Right lobe of liver (tissue), 6 donors: ENCODE measurements around the gene CEP44. TPM values are rescaled to one million over a fixed set of nuclear protein-coding genes. Genes with fewer than 3 reads are reported as not detected.

Experiments used
- ATAC-seq, 4 donors: fragments of 200-7000 bp; cut with Tn5 transposase; one replicate each; pipeline ENCODE4 v1.9.1; 2020; ENCODE audit warnings: mild to moderate bottlenecking in 4 of 4, moderate library complexity in 4 of 4
- DNase-seq, 3 donors: peaks; one replicate each; pipeline ENCODE4 v3.0.0-alpha.2; 2020
- H3K27ac ChIP-seq, 3 donors: fragments of 200-600 bp; one replicate each; pipeline ENCODE4 v1.8.0; 2022
- H3K27me3 ChIP-seq, 2 donors: fragments of 200-600 bp; one replicate each; pipeline ENCODE4 v1.8.0; 2022
- H3K36me3 ChIP-seq, 4 donors: fragments of 200-600 bp; sonication (generic) in 1 of 4; one replicate each; pipeline versions ENCODE4 v1.5.1 to v1.8.0; 2017 to 2022; ENCODE audit warnings: control low read depth in 1 of 4
- H3K4me1 ChIP-seq, 4 donors: fragments of 200-600 bp; sonication (generic) in 1 of 4; one replicate each; pipeline versions ENCODE4 v1.5.1 to v1.8.0; 2017 to 2022; ENCODE audit warnings: control low read depth in 1 of 4
- H3K4me3 ChIP-seq, 3 donors: fragments of 200-600 bp; one replicate each; pipeline ENCODE4 v1.8.0; 2022
- H3K9me3 ChIP-seq, 4 donors: fragments of 200-600 bp; sonication (generic) in 1 of 4; one replicate each; pipeline versions ENCODE4 v1.5.1 to v1.8.0; 2017 to 2022; ENCODE audit warnings: control low read depth in 1 of 4
- POLR2A ChIP-seq: fragments of 450-650 bp; IDR thresholded peaks from one replicate; pipeline ENCODE4 v1.6.1; 2017; ENCODE audit warnings: antibody characterized with exemption, mild to moderate bottlenecking
- WGBS: methylation state at CpG from one replicate; pipeline ENCODE4 v1.1.6; 2018; ENCODE audit warnings: low coverage, low lambda C conversion rate; ENCODE audit not compliant: insufficient coverage; ENCODE audit errors: missing lambda C conversion rate; 5-methylcytosine and 5-hydroxymethylcytosine counted together
- intact Hi-C, 2 donors: fragments of 100-400 bp; cut with DNase I; formaldehyde crosslinking; loops; one replicate each; pipeline versions ENCODE4 v1.11.2 to v1.14.1; 2022
- total RNA-seq, 6 experiments: library from RNA; depleted of rRNA in 2 of 6; stranded (reverse); fragments of >200 nt in 2 of 6; fragmentation: NEBNext Ultra II Directional in 3 of 6; extraction: Animal tissue kit (Norgen Biotek cat#: 25700) in 3 of 6; gene quantifications; one replicate each; pipeline versions ENCODE4 v1.1.0 to v1.2.4, GENCODE V29; 2016 to 2023
- TF ChIP-seq, protein P1 (sequence below), 4 donors: fragments of 200-600 bp in 3 of 4; fragments of 450-650 bp in 1 of 4; IDR thresholded peaks; one replicate each; pipeline versions ENCODE4 v1.5.1 to v1.8.0; 2016 to 2022; ENCODE audit warnings: antibody characterized with exemption in 4 of 4, mild to moderate bottlenecking in 2 of 4
- donor health status: DM: no; HTN: yes; CAD: no.
- donor health status: DM: no; HTN: no; CAD: no.
- donor health status: DM: no; HTN: no; CAD: no.
- donor health status: DM: no; HTN: yes; CAD: no.
- donor health status: DM: no; HTN: yes; CAD: no.

CEP44 gene
- total RNA-seq, 6 experiments from 2014 or later: 3.8 to 9.9 (median 7.2) TPM

DNA sequence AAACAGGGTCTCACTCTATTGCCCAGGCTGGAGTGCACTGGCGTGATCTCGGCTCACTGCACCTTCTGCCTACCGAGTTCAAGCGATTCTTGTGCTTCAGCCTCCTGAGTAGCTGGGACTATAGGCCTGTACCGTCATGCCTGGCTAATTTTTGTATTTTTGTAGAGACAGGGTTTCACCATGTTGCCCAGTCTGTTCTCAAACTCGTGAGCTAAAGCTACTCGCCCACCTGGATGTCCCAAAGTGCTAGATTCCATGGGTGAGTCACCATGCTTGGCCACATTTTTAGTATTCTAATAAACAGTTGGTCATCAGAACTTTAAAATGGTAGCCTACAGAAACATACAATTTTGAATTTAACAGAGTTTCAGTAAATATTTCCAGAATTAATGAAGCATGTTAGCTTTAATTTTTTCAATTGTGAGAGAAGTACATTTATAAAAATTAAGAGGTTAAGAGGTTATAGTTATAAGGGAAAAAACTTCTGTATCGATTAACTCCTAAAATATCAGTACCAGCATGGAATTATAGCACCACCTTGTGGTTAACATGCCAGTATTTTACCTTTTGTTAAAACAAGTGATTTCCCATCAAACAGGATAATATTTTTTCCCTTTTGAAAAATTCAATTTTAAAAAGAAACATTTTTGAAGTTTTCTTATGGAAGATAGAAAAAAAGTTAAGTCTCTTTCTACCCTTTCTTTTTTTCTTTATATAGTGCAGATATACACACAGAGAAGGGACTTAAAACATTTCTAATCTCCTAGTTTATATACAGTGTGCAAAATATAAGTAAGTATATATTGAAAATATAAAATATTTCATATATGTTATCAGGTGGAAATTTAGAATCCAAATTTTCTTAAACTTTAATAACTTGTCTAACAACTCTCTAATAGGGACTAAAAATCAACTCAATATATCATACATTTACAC lies 35.4 kb downstream of the CEP44 start:
- H3K4me1 ChIP-seq: no peaks in the 10 kb centered on the region
- H3K36me3 ChIP-seq: peaks cover 0 to 7% (median 0%) of the 10 kb centered on the region in 4 donors
- H3K27me3 ChIP-seq: no peaks in the 10 kb centered on the region
- 59% methylated on average over 8 of the region's 8 CpGs for WGBS
- intact Hi-C loops: no loop called here
- H3K9me3 ChIP-seq: no peaks in the 10 kb centered on the region
- H3K27ac ChIP-seq: no peak overlapping the region
- no peak for TF ChIP-seq POLR2A
- TF ChIP-seq, protein P1, sequence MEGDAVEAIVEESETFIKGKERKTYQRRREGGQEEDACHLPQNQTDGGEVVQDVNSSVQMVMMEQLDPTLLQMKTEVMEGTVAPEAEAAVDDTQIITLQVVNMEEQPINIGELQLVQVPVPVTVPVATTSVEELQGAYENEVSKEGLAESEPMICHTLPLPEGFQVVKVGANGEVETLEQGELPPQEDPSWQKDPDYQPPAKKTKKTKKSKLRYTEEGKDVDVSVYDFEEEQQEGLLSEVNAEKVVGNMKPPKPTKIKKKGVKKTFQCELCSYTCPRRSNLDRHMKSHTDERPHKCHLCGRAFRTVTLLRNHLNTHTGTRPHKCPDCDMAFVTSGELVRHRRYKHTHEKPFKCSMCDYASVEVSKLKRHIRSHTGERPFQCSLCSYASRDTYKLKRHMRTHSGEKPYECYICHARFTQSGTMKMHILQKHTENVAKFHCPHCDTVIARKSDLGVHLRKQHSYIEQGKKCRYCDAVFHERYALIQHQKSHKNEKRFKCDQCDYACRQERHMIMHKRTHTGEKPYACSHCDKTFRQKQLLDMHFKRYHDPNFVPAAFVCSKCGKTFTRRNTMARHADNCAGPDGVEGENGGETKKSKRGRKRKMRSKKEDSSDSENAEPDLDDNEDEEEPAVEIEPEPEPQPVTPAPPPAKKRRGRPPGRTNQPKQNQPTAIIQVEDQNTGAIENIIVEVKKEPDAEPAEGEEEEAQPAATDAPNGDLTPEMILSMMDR (IDR thresholded peaks at IDR 0.05): peak; percentile 79 to 88 (median 81)
- DNase-seq (no peak), ATAC-seq (peak; percentile 36 to 70 (median 59))
- H3K4me3 ChIP-seq: no peak overlapping the region

DNA sequence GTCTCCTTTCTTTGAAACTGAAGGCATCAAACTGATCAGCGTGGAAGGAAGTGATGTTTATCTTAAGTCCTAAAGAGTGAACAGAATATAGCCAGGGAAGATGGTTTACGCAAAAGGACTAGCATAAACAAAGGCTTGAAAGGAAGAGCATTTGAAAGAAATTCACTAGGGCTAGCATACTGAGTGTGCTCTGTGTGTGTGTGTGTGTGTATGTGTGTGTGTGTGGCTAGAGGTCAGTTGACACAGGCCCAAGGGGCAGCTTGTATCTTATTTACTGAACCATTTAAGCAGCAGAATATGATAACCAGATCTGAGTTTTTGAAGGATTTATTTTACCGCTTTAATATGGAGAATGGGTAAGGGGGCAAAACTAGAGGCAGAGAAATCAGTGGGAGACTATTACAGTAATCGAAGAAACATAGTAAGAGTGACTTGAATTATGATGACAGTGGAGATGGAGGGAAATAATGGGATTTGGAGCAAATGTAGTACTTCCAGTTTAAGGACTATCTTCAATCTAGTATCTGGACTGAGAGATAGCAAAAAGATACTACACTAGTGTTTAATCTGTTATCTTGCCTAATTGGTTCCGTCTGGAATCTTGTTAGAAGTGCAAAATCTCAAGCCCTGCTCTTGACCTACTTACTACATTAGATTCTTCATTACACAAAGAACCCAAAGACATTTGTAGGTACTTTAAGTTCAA lies 36.9 kb downstream of the CEP44 start:
- Histone ChIP-seq H3K27ac (no peak overlapping the region), H3K27me3 (no peaks in the 10 kb centered on the region), H3K9me3 (no peaks in the 10 kb centered on the region), H3K4me3 (no peak overlapping the region), H3K4me1 (no peaks in the 10 kb centered on the region), H3K36me3 (peaks cover 0 to 7% (median 0%) of the 10 kb centered on the region in 4 donors)
- TF ChIP-seq POLR2A: no peak
- TF ChIP-seq, protein P1 (IDR thresholded peaks at IDR 0.05): no peak
- DNase-seq: no peak
- WGBS: 85% methylated on average over 5 of the region's 5 CpGs
- no peak for ATAC-seq
- intact Hi-C loops: no loop called here

DNA sequence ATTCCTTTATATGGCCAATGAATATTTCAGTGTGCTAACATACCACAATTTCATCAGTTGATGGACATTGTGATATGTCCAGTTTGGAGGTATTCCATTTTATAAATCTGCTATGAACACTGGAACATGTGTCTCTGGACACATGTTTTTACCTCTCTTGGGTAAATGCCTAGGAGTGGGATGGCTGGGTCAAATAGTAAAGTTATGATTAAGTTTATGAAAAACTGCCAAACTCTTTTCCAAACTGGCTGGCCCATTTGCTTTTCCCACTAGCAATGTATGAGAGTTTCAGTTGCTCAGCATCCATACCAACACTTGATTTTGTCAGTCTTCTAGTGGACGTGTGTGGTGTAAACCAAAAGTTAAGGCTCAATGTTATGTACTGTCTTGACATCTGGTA lies 40.5 kb downstream of the CEP44 start:
- ATAC-seq: no peak
- no peak for DNase-seq
- intact Hi-C loops: no loop called here

DNA sequence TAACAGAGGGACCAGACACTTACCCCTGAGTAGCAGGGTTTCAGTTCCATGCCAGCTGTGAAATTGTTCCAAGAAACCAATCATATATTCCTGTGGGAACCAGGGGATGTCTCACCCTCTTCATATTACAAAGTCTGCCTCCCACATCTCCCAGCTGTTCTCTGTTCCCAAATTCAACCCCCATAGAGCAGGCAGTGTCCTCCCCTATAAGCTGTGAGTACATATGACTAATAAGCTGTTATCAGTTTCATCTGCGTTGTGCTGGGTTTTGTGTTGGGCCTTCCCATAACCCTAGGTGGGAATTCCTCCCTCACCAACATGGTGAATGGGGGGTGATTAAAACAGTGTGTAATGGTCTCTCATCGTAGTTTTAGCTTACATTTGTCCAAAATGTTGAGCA lies 41.0 kb downstream of the CEP44 start:
- 74% methylated on average over 2 of the region's 2 CpGs for WGBS
- no peak for ATAC-seq
- Histone ChIP-seq H3K27me3 (no peaks in the 10 kb centered on the region), H3K36me3 (no peaks in the 10 kb centered on the region), H3K4me3 (no peak overlapping the region), H3K9me3 (no peaks in the 10 kb centered on the region), H3K27ac (no peak overlapping the region), H3K4me1 (no peaks in the 10 kb centered on the region)
- intact Hi-C loops: no loop called here
- DNase-seq: no peak
- TF ChIP-seq, protein P1 (IDR thresholded peaks at IDR 0.05): no peak
- no peak for TF ChIP-seq POLR2A

More for the DNA sequence above, 40.5 kb downstream of the CEP44 start:
- Histone ChIP-seq H3K4me1 (no peaks in the 10 kb centered on the region), H3K9me3 (no peaks in the 10 kb centered on the region), H3K4me3 (no peak overlapping the region), H3K27me3 (no peaks in the 10 kb centered on the region), H3K36me3 (no peaks in the 10 kb centered on the region), H3K27ac (no peak overlapping the region)
- WGBS: 86% methylated on average over 1 of the region's 1 CpG
- TF ChIP-seq, protein P1 (IDR thresholded peaks at IDR 0.05): no peak
- no peak for TF ChIP-seq POLR2A
